Measurements from ENCODE around the gene HADHB. TPM values are rescaled to one million over a fixed set of nuclear protein-coding genes. Genes with fewer than 3 reads are reported as not detected.
"Not testable (repeated sequence)": the region's sequence is repeated elsewhere in the genome, so short reads cannot be mapped to it uniquely, and the experiment has no call there.

The HADHB gene
- total RNA-seq, 1 experiment from 2014 or later: 101 TPM

DNA sequence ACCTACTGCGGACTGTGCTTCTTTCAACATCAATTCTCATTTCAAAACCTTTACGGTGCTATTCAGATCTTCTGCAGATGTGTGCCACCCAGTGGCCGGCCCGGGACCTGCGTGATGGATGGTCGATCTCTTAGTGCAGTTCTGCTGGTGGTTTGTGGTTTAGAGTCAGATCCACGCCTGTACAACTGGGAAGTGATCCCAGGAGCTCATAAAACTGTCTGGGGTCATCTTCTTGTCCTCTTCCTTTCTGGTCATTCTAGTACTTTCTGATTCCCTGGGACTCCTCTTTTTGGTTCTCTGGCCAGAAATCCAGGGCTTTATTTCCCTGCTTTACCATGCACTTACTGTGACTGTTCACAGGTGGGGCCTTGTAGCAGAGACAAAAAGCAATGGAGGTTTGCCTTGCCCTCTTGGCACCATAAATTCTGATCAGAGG lies 85.4 kb downstream of the HADHB start:
- BruUV-seq (replicated peaks): no TSS peak
- intact Hi-C loops (cut with micrococcal nuclease; ENCODE audit: unreplicated experiment): loop anchor here (1.0 kb wide), 1 partner anchor 379 kb away; no protein-coding TSS in a partner anchor
- CTCF ChIA-PET: no interaction called here
- no peak overlapping the region for H3K4me3 ChIP-seq (ENCODE audit: low read depth, low read length, poor library complexity, severe bottlenecking)
- H3K4me1 ChIP-seq (ENCODE audit: insufficient read depth, low read length, poor library complexity, severe bottlenecking): peaks cover 4% of the 10 kb centered on the region
- no peaks in the 10 kb centered on the region for H3K36me3 ChIP-seq (ENCODE audit: insufficient read depth, low read length, poor library complexity, severe bottlenecking)
- no peaks in the 10 kb centered on the region for H3K9me3 ChIP-seq (ENCODE audit: low read depth, low read length, poor library complexity, severe bottlenecking)
- H3K27me3 ChIP-seq (replicated peaks; ENCODE audit: insufficient read depth, low read depth, low read length, poor library complexity): no peaks in the 10 kb centered on the region
- POLR2A ChIA-PET (ENCODE audit: low non-redundant PET): no interaction called here
- peak; percentile 79 for DNase-seq (ENCODE audit: low spot score)
- no peak overlapping the region for H3K27ac ChIP-seq (ENCODE audit: low read depth, low read length, poor library complexity, severe bottlenecking)
- TF ChIP-seq, protein P1, sequence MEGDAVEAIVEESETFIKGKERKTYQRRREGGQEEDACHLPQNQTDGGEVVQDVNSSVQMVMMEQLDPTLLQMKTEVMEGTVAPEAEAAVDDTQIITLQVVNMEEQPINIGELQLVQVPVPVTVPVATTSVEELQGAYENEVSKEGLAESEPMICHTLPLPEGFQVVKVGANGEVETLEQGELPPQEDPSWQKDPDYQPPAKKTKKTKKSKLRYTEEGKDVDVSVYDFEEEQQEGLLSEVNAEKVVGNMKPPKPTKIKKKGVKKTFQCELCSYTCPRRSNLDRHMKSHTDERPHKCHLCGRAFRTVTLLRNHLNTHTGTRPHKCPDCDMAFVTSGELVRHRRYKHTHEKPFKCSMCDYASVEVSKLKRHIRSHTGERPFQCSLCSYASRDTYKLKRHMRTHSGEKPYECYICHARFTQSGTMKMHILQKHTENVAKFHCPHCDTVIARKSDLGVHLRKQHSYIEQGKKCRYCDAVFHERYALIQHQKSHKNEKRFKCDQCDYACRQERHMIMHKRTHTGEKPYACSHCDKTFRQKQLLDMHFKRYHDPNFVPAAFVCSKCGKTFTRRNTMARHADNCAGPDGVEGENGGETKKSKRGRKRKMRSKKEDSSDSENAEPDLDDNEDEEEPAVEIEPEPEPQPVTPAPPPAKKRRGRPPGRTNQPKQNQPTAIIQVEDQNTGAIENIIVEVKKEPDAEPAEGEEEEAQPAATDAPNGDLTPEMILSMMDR (conservative IDR thresholded peaks at IDR 0.05; ENCODE audit: low read depth, low read length): peak; percentile 93
- no peak for TF ChIP-seq EZH2 (IDR thresholded peaks at IDR 0.05; ENCODE audit: borderline replicate concordance, low read depth, low read length, poor library complexity, severe bottlenecking)

DNA sequence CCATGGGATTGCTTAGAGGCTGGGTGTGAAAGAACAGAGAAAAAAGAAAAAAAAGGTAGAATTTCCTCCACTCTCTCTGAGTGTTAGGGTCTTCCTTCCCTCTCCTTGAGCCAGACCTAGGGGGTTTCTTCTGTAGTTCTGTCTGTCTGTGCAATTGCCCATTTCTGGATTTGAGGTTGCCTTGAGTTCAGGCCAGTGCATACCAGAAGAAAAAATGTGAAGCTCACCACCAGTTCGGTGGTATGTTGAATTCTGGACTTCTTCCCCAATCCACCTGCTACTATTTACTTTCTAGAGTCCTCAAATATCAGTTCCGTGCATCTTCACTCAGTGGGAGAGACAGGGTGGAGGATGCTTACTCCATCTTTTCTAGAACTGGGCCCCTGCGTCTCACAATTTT lies 85.9 kb downstream of the HADHB start:
- H3K36me3 ChIP-seq (ENCODE audit: insufficient read depth, low read length, poor library complexity, severe bottlenecking): no peaks in the 10 kb centered on the region
- TF ChIP-seq, protein P1 (conservative IDR thresholded peaks at IDR 0.05; ENCODE audit: low read depth, low read length): no peak
- TF ChIP-seq EZH2 (IDR thresholded peaks at IDR 0.05; ENCODE audit: borderline replicate concordance, low read depth, low read length, poor library complexity, severe bottlenecking): no peak
- H3K27ac ChIP-seq (ENCODE audit: low read depth, low read length, poor library complexity, severe bottlenecking): no peak overlapping the region
- H3K4me3 ChIP-seq (ENCODE audit: low read depth, low read length, poor library complexity, severe bottlenecking): no peak overlapping the region
- no peak for DNase-seq (ENCODE audit: low spot score)
- H3K9me3 ChIP-seq (ENCODE audit: low read depth, low read length, poor library complexity, severe bottlenecking): no peaks in the 10 kb centered on the region
- POLR2A ChIA-PET (ENCODE audit: low non-redundant PET): no interaction called here
- intact Hi-C loops (cut with micrococcal nuclease; ENCODE audit: unreplicated experiment): loop anchor here (1.0 kb wide), 1 partner anchor 379 kb away; no protein-coding TSS in a partner anchor
- CTCF ChIA-PET: no interaction called here
- no TSS peak for BruUV-seq (replicated peaks)
- H3K4me1 ChIP-seq (ENCODE audit: insufficient read depth, low read length, poor library complexity, severe bottlenecking): peaks cover 4% of the 10 kb centered on the region
- H3K27me3 ChIP-seq (replicated peaks; ENCODE audit: insufficient read depth, low read depth, low read length, poor library complexity): no peaks in the 10 kb centered on the region

DNA sequence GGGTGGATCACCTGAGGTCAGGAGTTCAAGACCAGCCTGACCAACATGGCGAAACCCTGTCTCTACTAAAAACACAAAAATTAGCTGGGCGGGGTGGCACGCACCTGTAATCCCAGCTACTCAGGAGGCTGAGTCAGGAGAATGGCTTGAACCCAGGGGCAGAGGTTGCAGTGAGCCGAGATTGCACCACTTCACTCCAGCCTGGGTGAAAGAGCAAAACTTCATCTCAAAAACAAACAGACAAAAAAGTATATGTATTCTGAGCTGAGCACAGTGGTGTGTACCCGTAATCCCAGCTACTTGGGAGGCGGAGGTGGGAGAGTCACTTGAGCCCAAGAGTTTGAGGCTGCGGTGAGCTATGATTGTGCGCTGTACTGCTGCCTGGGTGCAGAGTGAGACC lies 86.6 kb downstream of the HADHB start:
- intact Hi-C loops (cut with micrococcal nuclease; ENCODE audit: unreplicated experiment); H3K9me3 ChIP-seq (ENCODE audit: low read depth, low read length, poor library complexity, severe bottlenecking); BruUV-seq (replicated peaks); CTCF ChIA-PET; POLR2A ChIA-PET (ENCODE audit: low non-redundant PET); H3K27ac ChIP-seq (ENCODE audit: low read depth, low read length, poor library complexity, severe bottlenecking); H3K4me1 ChIP-seq (ENCODE audit: insufficient read depth, low read length, poor library complexity, severe bottlenecking); H3K27me3 ChIP-seq (replicated peaks; ENCODE audit: insufficient read depth, low read depth, low read length, poor library complexity); DNase-seq (ENCODE audit: low spot score); H3K36me3 ChIP-seq (ENCODE audit: insufficient read depth, low read length, poor library complexity, severe bottlenecking); H3K4me3 ChIP-seq (ENCODE audit: low read depth, low read length, poor library complexity, severe bottlenecking): not testable (repeated sequence)

DNA sequence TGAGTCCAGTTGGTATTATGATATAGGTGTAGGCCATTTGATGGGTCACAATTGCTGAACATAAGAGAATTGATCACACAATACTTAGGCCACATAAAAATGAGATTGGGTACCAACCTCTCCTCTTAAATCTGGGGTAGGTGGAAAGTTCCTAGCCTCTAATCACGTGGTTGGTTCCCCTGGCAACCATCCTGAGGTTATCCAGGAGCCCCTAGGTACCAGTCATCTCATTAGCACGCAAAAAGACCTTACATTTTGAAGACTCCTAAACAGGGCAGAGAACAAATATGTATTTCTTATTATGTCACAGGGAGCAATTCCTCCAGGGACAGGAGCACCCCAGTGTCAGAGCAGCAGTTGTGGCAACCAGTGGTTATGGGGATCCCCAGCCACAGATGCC lies 88.6 kb downstream of the HADHB start:
- H3K4me1 ChIP-seq (ENCODE audit: insufficient read depth, low read length, poor library complexity, severe bottlenecking): no peaks in the 10 kb centered on the region
- no peaks in the 10 kb centered on the region for H3K27me3 ChIP-seq (replicated peaks; ENCODE audit: insufficient read depth, low read depth, low read length, poor library complexity)
- H3K27ac ChIP-seq (ENCODE audit: low read depth, low read length, poor library complexity, severe bottlenecking): no peak overlapping the region
- TF ChIP-seq, protein P1 (conservative IDR thresholded peaks at IDR 0.05; ENCODE audit: low read depth, low read length): no peak
- TF ChIP-seq EZH2 (IDR thresholded peaks at IDR 0.05; ENCODE audit: borderline replicate concordance, low read depth, low read length, poor library complexity, severe bottlenecking): no peak
- H3K36me3 ChIP-seq (ENCODE audit: insufficient read depth, low read length, poor library complexity, severe bottlenecking): no peaks in the 10 kb centered on the region
- intact Hi-C loops (cut with micrococcal nuclease; ENCODE audit: unreplicated experiment): no loop called here
- H3K4me3 ChIP-seq (ENCODE audit: low read depth, low read length, poor library complexity, severe bottlenecking): no peak overlapping the region
- DNase-seq (ENCODE audit: low spot score): no peak
- ChIA-PET POLR2A (ENCODE audit: low non-redundant PET) (no interaction called here), CTCF (no interaction called here)
- BruUV-seq (replicated peaks): no TSS peak
- H3K9me3 ChIP-seq (ENCODE audit: low read depth, low read length, poor library complexity, severe bottlenecking): no peaks in the 10 kb centered on the region
